ENCODE measurements around the gene SORCS2. TPM values are rescaled to one million over a fixed set of nuclear protein-coding genes. Genes with fewer than 3 reads are reported as not detected.

Gene SORCS2
- polyA plus RNA-seq, 3 donors: 0.46 to 0.55 TPM; not detected in 1

DNA sequence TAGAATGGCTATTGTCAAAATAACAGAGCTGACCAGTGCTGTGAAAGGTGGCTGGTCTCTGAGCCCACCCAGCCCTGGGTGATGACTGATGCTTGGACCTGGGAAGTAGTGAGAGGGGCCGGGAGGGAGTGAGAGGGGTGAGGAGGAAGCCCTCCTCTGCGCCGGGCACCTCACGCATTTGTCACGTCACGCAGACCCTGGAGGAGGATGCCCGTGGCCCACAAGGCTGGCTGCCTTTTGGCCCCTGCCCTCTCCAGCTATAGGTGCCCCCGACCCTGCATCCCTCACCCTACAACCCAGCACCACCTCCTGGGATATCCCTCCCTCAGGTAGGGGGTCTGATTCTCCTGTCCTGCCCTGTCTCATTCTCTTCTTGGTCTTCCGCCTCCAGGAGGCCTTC, 539.9 kb downstream of the SORCS2 start:
- H3K4me3 ChIP-seq (replicated peaks in 1 of 3; ENCODE audit: low read depth in 2 of 3, low read length in 3 of 3): no peak overlapping the region
- H3K27me3 ChIP-seq (ENCODE audit: control insufficient read depth in 2 of 2, insufficient read depth in 2 of 2, low read length in 2 of 2): no peaks in the 10 kb centered on the region
- Mint-ChIP-seq H3K27me3 (ENCODE audit: low read depth in 3 of 3) (peaks cover 8 to 17% (median 9%) of the 10 kb centered on the region in 3 donors), H3K36me3 (no peaks in the 10 kb centered on the region), H3K4me1 (no peaks in the 10 kb centered on the region), H3K9me3 (peaks cover 0 to under 1% (median 0%) of the 10 kb centered on the region in 7 donors), H3K27ac (peak overlapping the region in 1 of 7 donors; percentile 39), H3K4me3 (no peak overlapping the region)
- WGBS (ENCODE audit: insufficient coverage): 86% methylated on average over 1 of the region's 9 CpGs
- H3K79me2 ChIP-seq (ENCODE audit: insufficient read depth, low read length): no peaks in the 10 kb centered on the region
- H3K36me3 ChIP-seq (replicated peaks in 1 of 2; ENCODE audit: control insufficient read depth in 1 of 2, insufficient read depth in 2 of 2, low read length in 2 of 2): no peaks in the 10 kb centered on the region
- H3K4me1 ChIP-seq (ENCODE audit: control insufficient read depth in 1 of 2, insufficient read depth in 2 of 2, low read length in 2 of 2): no peaks in the 10 kb centered on the region
- H3K27ac ChIP-seq (ENCODE audit: low read depth in 1 of 2, low read length in 2 of 2): no peak overlapping the region
- intact Hi-C loops (cut with micrococcal nuclease): no loop called here
- no peak overlapping the region for H3K9ac ChIP-seq (ENCODE audit: insufficient read depth, low read length, poor library complexity, severe bottlenecking)
- DNase-seq: no peak
- H3K9me3 ChIP-seq (replicated peaks in 1 of 2; ENCODE audit: control insufficient read depth in 1 of 2, insufficient read depth in 1 of 2, low read length in 2 of 2): no peaks in the 10 kb centered on the region
- H4K20me1 ChIP-seq (ENCODE audit: insufficient read depth, low read length): no peaks in the 10 kb centered on the region
- no peak overlapping the region for H3K4me2 ChIP-seq (replicated peaks; ENCODE audit: extremely low read depth, low read length, poor library complexity, severe bottlenecking)
- no peak overlapping the region for H2AFZ ChIP-seq (ENCODE audit: insufficient read depth, low read depth, low read length, poor library complexity, severe bottlenecking)
- TF ChIP-seq, protein P1, sequence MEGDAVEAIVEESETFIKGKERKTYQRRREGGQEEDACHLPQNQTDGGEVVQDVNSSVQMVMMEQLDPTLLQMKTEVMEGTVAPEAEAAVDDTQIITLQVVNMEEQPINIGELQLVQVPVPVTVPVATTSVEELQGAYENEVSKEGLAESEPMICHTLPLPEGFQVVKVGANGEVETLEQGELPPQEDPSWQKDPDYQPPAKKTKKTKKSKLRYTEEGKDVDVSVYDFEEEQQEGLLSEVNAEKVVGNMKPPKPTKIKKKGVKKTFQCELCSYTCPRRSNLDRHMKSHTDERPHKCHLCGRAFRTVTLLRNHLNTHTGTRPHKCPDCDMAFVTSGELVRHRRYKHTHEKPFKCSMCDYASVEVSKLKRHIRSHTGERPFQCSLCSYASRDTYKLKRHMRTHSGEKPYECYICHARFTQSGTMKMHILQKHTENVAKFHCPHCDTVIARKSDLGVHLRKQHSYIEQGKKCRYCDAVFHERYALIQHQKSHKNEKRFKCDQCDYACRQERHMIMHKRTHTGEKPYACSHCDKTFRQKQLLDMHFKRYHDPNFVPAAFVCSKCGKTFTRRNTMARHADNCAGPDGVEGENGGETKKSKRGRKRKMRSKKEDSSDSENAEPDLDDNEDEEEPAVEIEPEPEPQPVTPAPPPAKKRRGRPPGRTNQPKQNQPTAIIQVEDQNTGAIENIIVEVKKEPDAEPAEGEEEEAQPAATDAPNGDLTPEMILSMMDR (IDR thresholded peaks at IDR 0.05): no peak

DNA sequence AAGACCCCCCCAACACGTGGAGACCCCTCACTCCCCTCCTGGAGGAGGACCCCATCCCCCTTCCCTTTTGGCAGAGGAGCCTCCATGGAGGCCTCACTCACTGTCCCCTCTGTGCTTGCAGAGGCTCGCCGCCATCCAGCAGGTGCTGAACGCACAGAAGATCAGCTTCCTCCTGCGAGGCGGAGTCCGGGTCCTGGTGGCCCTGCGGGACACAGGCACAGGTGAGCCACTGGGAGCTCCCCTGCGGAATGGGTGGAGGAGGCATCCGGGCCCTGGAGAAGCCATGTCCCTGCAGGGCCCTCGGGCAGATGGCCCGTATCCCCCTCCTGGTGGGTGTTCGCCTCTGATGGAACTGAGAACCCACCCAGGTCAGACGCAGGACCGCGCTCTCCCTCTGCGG, 540.9 kb downstream of the SORCS2 start:
- DNase-seq: no peak
- WGBS (ENCODE audit: insufficient coverage): 96% methylated on average over 15 of the region's 17 CpGs
- Histone ChIP-seq H3K27me3 (ENCODE audit: control insufficient read depth in 2 of 2, insufficient read depth in 2 of 2, low read length in 2 of 2) (no peaks in the 10 kb centered on the region), H3K4me2 (replicated peaks; ENCODE audit: extremely low read depth, low read length, poor library complexity, severe bottlenecking) (no peak overlapping the region), H3K79me2 (ENCODE audit: insufficient read depth, low read length) (no peaks in the 10 kb centered on the region), H3K9me3 (replicated peaks in 1 of 2; ENCODE audit: control insufficient read depth in 1 of 2, insufficient read depth in 1 of 2, low read length in 2 of 2) (peaks cover 0 to 8% of the 10 kb centered on the region in 2 donors), H2AFZ (ENCODE audit: insufficient read depth, low read depth, low read length, poor library complexity, severe bottlenecking) (no peak overlapping the region), H4K20me1 (ENCODE audit: insufficient read depth, low read length) (no peaks in the 10 kb centered on the region), H3K36me3 (replicated peaks in 1 of 2; ENCODE audit: control insufficient read depth in 1 of 2, insufficient read depth in 2 of 2, low read length in 2 of 2) (no peaks in the 10 kb centered on the region), H3K27ac (ENCODE audit: low read depth in 1 of 2, low read length in 2 of 2) (no peak overlapping the region), H3K4me3 (replicated peaks in 1 of 3; ENCODE audit: low read depth in 2 of 3, low read length in 3 of 3) (no peak overlapping the region), H3K4me1 (ENCODE audit: control insufficient read depth in 1 of 2, insufficient read depth in 2 of 2, low read length in 2 of 2) (no peaks in the 10 kb centered on the region), H3K9ac (ENCODE audit: insufficient read depth, low read length, poor library complexity, severe bottlenecking) (no peak overlapping the region)
- TF ChIP-seq, protein P1 (IDR thresholded peaks at IDR 0.05): no peak
- H3K9me3 Mint-ChIP-seq: peaks cover 0 to 7% (median 3%) of the 10 kb centered on the region in 7 donors
- no peaks in the 10 kb centered on the region for H3K4me1 Mint-ChIP-seq
- intact Hi-C loops (cut with micrococcal nuclease): no loop called here
- H3K27ac Mint-ChIP-seq: no peak overlapping the region
- H3K4me3 Mint-ChIP-seq: no peak overlapping the region
- H3K27me3 Mint-ChIP-seq (ENCODE audit: low read depth in 3 of 3): peaks cover 8 to 17% (median 9%) of the 10 kb centered on the region in 3 donors
- no peaks in the 10 kb centered on the region for H3K36me3 Mint-ChIP-seq

Data from CD14-positive monocyte (primary cell).